PC-3 (cell line): ENCODE measurements around the gene RNASEL. TPM values are rescaled to one million over a fixed set of nuclear protein-coding genes. Genes with fewer than 3 reads are reported as not detected.

Source experiments
- ATAC-seq: fragments of 200-7000 bp; cut with Tn5 transposase; 2 replicates; pipeline ENCODE4 v1.9.1; 2020; ENCODE audit warnings: mild to moderate bottlenecking, moderate library complexity
- BruUV-seq: library from RNA; stranded (reverse); fragments of 400-500 nt; replicated peaks from 2 replicates; lab custom pipeline; 2021; lab: Mats Ljungman, UMichigan
- CTCF ChIA-PET: fragments of 300-600 bp; sonication (Branson Sonifier 250); formaldehyde crosslinking; loops from one replicate; lab custom pipeline; 2022; ENCODE audit warnings: antibody characterized with exemption; lab: Charles Lee
- POLR2A ChIA-PET: fragments of 300-600 bp; sonication (Branson Sonifier 250); formaldehyde crosslinking; loops from one replicate; lab custom pipeline; 2022; ENCODE audit warnings: antibody characterized with exemption; ENCODE audit not compliant: unreplicated experiment; lab: Charles Lee
- DNase-seq: peaks from one replicate; pipeline ENCODE4 v3.0.0-alpha.2; 2015
- H2AFZ ChIP-seq: fragments of 300-600 bp; sonication (generic); 2 replicates; pipeline ENCODE4 v1.6.0; 2016; ENCODE audit warnings: antibody characterized with exemption, low read length
- H3F3A ChIP-seq: fragments of 300-600 bp; sonication (generic); one replicate; pipeline ENCODE4 v1.6.0; 2017; ENCODE audit warnings: antibody characterized with exemption, low read length, control low read depth, mild to moderate bottlenecking; ENCODE audit not compliant: unreplicated experiment
- H3K27ac ChIP-seq: fragments of 300-600 bp; sonication (generic); 2 replicates; pipeline ENCODE4 v1.5.1; 2016; ENCODE audit warnings: mild to moderate bottlenecking, low read length
- H3K27me3 ChIP-seq: fragments of 300-600 bp; sonication (generic); 2 replicates; pipeline ENCODE4 v1.6.1; 2016; ENCODE audit warnings: low read length, mixed read lengths
- H3K36me3 ChIP-seq: fragments of 300-600 bp; sonication (generic); 2 replicates; pipeline ENCODE4 v1.6.1; 2016; ENCODE audit warnings: low read depth, mixed run types, low read length, mixed read lengths
- H3K4me1 ChIP-seq: fragments of 300-600 bp; sonication (generic); 2 replicates; pipeline ENCODE4 v1.5.1; 2016; ENCODE audit warnings: low read length; ENCODE audit not compliant: insufficient read depth
- H3K4me2 ChIP-seq: fragments of 300-600 bp; sonication (generic); 2 replicates; pipeline ENCODE4 v1.6.0; 2016; ENCODE audit warnings: low read length
- H3K4me3 ChIP-seq: fragments of 300-600 bp; sonication (generic); 2 replicates; pipeline ENCODE4 v1.5.1; 2016; ENCODE audit warnings: mild to moderate bottlenecking, low read length, mixed read lengths
- H3K79me2 ChIP-seq: fragments of 300-600 bp; sonication (generic); 2 replicates; pipeline ENCODE4 v1.6.1; 2017; ENCODE audit warnings: low read length, mixed read lengths
- H3K9ac ChIP-seq: fragments of 300-600 bp; sonication (generic); 2 replicates; pipeline ENCODE4 v1.6.0; 2016; ENCODE audit warnings: mild to moderate bottlenecking, low read length
- H3K9me2 ChIP-seq: fragments of 300-600 bp; sonication (generic); replicated peaks from 2 replicates; pipeline ENCODE4 v1.6.1; 2016; ENCODE audit warnings: mixed run types, low read length, mixed read lengths
- H3K9me3 ChIP-seq: fragments of 300-600 bp; sonication (generic); 2 replicates; pipeline ENCODE4 v1.6.1; 2016; ENCODE audit warnings: low read length, mixed read lengths
- H4K20me1 ChIP-seq: fragments of 300-600 bp; sonication (generic); 2 replicates; pipeline ENCODE4 v1.6.1; 2016; ENCODE audit warnings: low read length, mixed read lengths
- EZH2 ChIP-seq: fragments of 300-600 bp; sonication (generic); IDR thresholded peaks from one replicate; pipeline ENCODE4 v1.6.1; 2017; ENCODE audit warnings: antibody characterized with exemption, mild to moderate bottlenecking, low read length; ENCODE audit not compliant: unreplicated experiment
- EZH2phosphoT487 ChIP-seq: fragments of 300-600 bp; sonication (generic); IDR thresholded peaks from 2 replicates; pipeline ENCODE4 v1.6.1; 2018; ENCODE audit warnings: mild to moderate bottlenecking, antibody characterized with exemption, low read length, borderline replicate concordance
- intact Hi-C: fragments of 100-400 bp; cut with micrococcal nuclease; formaldehyde crosslinking; loops from 2 replicates; pipeline ENCODE4 v1.9.0; 2023
- total RNA-seq: library from RNA; depleted of rRNA; stranded (reverse); fragments of >200 nt; gene quantifications from 2 replicates; pipeline ENCODE4 v1.2.3, GENCODE V29; 2014
- TF ChIP-seq, protein P1 (sequence below): fragments of 300-600 bp; sonication (generic); conservative IDR thresholded peaks from 2 replicates; pipeline ENCODE4 v1.5.1; 2017; ENCODE audit warnings: antibody characterized with exemption, low read depth, mild to moderate bottlenecking, low read length

RNASEL gene
- total RNA-seq, 1 experiment from 2014 or later = 1.3 TPM

DNA sequence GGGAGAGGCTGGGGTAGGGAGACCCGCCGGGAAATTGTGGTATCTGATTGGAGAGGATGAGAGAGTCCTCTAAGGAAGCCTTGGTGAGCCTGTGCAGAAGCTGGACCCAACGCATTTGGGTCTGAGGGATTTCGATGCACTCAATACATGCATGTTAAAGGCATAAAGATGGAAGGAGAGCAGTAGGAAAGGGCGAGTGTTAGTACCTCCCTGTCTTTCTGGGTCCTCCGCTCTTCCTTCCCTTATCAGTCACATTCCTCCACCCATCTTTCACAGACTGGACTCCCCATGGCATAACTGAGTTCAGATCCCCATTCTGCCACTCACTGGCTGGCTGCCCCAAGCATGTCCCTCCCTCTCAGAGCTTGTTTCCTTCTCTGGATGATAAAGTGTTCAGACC is 7.9 kb upstream of the RNASEL start:
- Histone ChIP-seq H3K36me3 (0 out of 2 replicates have a peak, but pooled peaks cover 3% of the 10 kb centered on the region), H3K9me3 (no peaks in the 10 kb centered on the region), H3K9ac (no peak overlapping the region), H3K79me2 (no peaks in the 10 kb centered on the region), H3K27ac (no peak overlapping the region), H3K27me3 (no peaks in the 10 kb centered on the region), H3K4me2 (no peak overlapping the region), H2AFZ (no peak overlapping the region), H3K4me3 (no peak overlapping the region), H3F3A (no peaks in the 10 kb centered on the region), H4K20me1 (no peaks in the 10 kb centered on the region), H3K9me2 (no peaks in the 10 kb centered on the region), H3K4me1 (peaks cover 7% of the 10 kb centered on the region)
- DNase-seq (no peak), ATAC-seq (no peak)
- intact Hi-C loops = loop anchor here (10.0 kb wide), 1 partner anchor 512 kb away; no protein-coding TSS in a partner anchor
- BruUV-seq = no TSS peak
- no peak for TF ChIP-seq EZH2
- TF ChIP-seq EZH2phosphoT487 = no peak
- TF ChIP-seq, protein P1, sequence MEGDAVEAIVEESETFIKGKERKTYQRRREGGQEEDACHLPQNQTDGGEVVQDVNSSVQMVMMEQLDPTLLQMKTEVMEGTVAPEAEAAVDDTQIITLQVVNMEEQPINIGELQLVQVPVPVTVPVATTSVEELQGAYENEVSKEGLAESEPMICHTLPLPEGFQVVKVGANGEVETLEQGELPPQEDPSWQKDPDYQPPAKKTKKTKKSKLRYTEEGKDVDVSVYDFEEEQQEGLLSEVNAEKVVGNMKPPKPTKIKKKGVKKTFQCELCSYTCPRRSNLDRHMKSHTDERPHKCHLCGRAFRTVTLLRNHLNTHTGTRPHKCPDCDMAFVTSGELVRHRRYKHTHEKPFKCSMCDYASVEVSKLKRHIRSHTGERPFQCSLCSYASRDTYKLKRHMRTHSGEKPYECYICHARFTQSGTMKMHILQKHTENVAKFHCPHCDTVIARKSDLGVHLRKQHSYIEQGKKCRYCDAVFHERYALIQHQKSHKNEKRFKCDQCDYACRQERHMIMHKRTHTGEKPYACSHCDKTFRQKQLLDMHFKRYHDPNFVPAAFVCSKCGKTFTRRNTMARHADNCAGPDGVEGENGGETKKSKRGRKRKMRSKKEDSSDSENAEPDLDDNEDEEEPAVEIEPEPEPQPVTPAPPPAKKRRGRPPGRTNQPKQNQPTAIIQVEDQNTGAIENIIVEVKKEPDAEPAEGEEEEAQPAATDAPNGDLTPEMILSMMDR = no peak
- CTCF ChIA-PET = no interaction called here
- POLR2A ChIA-PET = no interaction called here

DNA sequence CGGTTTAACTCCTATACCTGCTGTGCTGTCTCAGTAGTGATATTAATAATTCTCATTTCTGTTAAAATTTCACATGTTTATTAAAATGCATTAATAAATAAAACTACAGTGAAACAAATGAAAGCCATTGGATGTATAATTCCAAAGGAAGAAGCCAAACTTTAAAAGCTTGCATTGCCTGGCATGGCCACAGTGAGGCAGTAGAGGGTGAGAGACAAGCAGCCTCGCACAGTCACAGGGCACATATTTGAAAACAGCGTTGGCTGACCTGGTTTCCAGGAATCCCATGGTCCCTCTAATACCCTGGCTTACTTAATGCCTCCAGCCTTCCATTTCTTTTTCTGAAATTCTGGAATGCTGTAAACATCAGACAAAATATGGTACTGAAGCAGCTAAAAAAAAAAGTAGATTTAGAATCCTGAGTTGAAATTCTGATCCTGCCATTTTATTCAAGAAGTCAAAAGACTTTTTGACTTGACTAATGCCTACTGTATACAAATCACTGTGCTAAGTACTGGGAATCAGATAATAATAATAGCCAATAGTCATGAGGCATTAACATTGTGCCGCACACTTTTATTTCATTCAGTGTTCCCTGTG is 6.7 kb upstream of the RNASEL start:
- no peak for TF ChIP-seq EZH2
- TF ChIP-seq, protein P1 = peak; percentile 77
- no peak overlapping the region for H3K4me3 ChIP-seq
- intact Hi-C loops = loop anchor here (1.0 to 10.0 kb wide), 2 partner anchors 149 to 511 kb away; no protein-coding TSS in a partner anchor
- H3K9ac ChIP-seq = no peak overlapping the region
- H3K27me3 ChIP-seq = no peaks in the 10 kb centered on the region
- CTCF ChIA-PET = interaction anchor here (0.6 to 1.0 kb wide), 4 partner anchors 189 to 523 kb away, joined by 3 to 4 read pairs (median 4); no protein-coding TSS in a partner anchor
- DNase-seq (peak; percentile 63), ATAC-seq (peak; percentile 35; the same call in 1 of the 2 replicates)
- no TSS peak for BruUV-seq
- H3K4me2 ChIP-seq = no peak overlapping the region
- H3K79me2 ChIP-seq = no peaks in the 10 kb centered on the region
- no peaks in the 10 kb centered on the region for H3K36me3 ChIP-seq
- no peaks in the 10 kb centered on the region for H4K20me1 ChIP-seq
- H3F3A ChIP-seq = no peaks in the 10 kb centered on the region
- no peaks in the 10 kb centered on the region for H3K9me3 ChIP-seq
- no peaks in the 10 kb centered on the region for H3K9me2 ChIP-seq
- H3K4me1 ChIP-seq = peaks cover 7% of the 10 kb centered on the region
- POLR2A ChIA-PET = no interaction called here
- no peak overlapping the region for H3K27ac ChIP-seq
- no peak overlapping the region for H2AFZ ChIP-seq

DNA sequence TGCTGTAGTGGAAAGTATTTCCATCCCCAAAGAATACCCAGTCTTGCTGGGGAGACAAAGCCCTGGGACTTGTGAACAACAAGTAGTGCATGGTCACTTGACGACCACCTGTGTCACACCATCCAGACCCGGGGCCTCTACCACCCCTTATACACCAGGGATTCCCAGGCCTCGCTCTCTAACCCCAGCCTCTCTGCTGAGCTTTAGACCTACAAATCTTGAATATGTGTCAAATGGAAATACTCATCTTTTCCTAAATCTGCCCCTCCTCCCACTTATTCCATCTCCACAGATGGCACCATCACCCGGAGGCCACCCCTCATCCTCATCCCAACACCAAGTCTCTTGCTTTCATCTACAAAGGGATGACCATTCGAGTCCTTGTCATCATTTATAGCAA is 875 bp upstream of the RNASEL start:
- H2AFZ ChIP-seq = no peak overlapping the region
- no peaks in the 10 kb centered on the region for H4K20me1 ChIP-seq
- H3K9ac ChIP-seq = no peak overlapping the region
- intact Hi-C loops = loop anchor here (10.0 kb wide), 1 partner anchor 505 kb away; no protein-coding TSS in a partner anchor
- BruUV-seq = no TSS peak
- H3K27me3 ChIP-seq = no peaks in the 10 kb centered on the region
- DNase-seq = no peak
- no peaks in the 10 kb centered on the region for H3K79me2 ChIP-seq
- H3K9me2 ChIP-seq = no peaks in the 10 kb centered on the region
- no peak overlapping the region for H3K4me3 ChIP-seq
- H3F3A ChIP-seq = no peaks in the 10 kb centered on the region
- H3K36me3 ChIP-seq = no peaks in the 10 kb centered on the region
- CTCF ChIA-PET = no interaction called here
- TF ChIP-seq EZH2phosphoT487 (no peak), EZH2 (no peak)
- TF ChIP-seq, protein P1 = no peak
- ATAC-seq = no peak
- POLR2A ChIA-PET = no interaction called here
- H3K27ac ChIP-seq = no peak overlapping the region
- H3K4me1 ChIP-seq = 0 out of 2 replicates have a peak, but pooled peaks cover 5% of the 10 kb centered on the region
- H3K9me3 ChIP-seq = no peaks in the 10 kb centered on the region
- H3K4me2 ChIP-seq = no peak overlapping the region
